ENCODE results near the gene IFT27.
"Not testable (repeated sequence)": the region's sequence is repeated elsewhere in the genome, so short reads cannot be mapped to it uniquely, and the experiment has no call there.

Gene IFT27

GRCh38 chr22:36743591-36744412 is 32.1 kb downstream of the IFT27 start:
- no peak for DNase-seq (ENCODE audit: low spot score)

- no peak for DNase-seq (ENCODE audit: low spot score)
Observed at GRCh38 chr22:36743011-36743410, 32.9 kb downstream of the IFT27 start.

GRCh38 chr22:36741968-36742367 is 34.0 kb downstream of the IFT27 start:
- no peak for DNase-seq (ENCODE audit: low spot score)

GRCh38 chr22:36741204-36741793 is 34.6 kb downstream of the IFT27 start:
- no peak for DNase-seq (ENCODE audit: low spot score)

- DNase-seq (ENCODE audit: low spot score) = no peak
Observed at GRCh38 chr22:36740716-36741115, 35.2 kb downstream of the IFT27 start.

GRCh38 chr22:36739185-36739584 is 36.7 kb downstream of the IFT27 start:
- DNase-seq (ENCODE audit: low spot score) = no peak

- DNase-seq (ENCODE audit: low spot score) = no peak
Observed at GRCh38 chr22:36738416-36739020, 37.4 kb downstream of the IFT27 start.

- no peak for DNase-seq (ENCODE audit: low spot score)
Observed at GRCh38 chr22:36737776-36738175, 38.1 kb downstream of the IFT27 start.

GRCh38 chr22:36736701-36737320 is 39.1 kb downstream of the IFT27 start:
- DNase-seq (ENCODE audit: low spot score) = no peak

- DNase-seq (ENCODE audit: low spot score) = no peak
Observed at GRCh38 chr22:36734171-36735058, 41.5 kb downstream of the IFT27 start.

- DNase-seq (ENCODE audit: low spot score) = no peak
Observed at GRCh38 chr22:36733271-36733670, 42.6 kb downstream of the IFT27 start.

- no peak for DNase-seq (ENCODE audit: low spot score)
Observed at GRCh38 chr22:36732609-36733008, 43.3 kb downstream of the IFT27 start.

GRCh38 chr22:36731916-36732315 is 44.0 kb downstream of the IFT27 start:
- DNase-seq (ENCODE audit: low spot score) = no peak

- DNase-seq (ENCODE audit: low spot score) = not testable (repeated sequence)
Observed at GRCh38 chr22:36731321-36731720, 44.6 kb downstream of the IFT27 start.

GRCh38 chr22:36730176-36730858 is 45.6 kb downstream of the IFT27 start:
- no peak for DNase-seq (ENCODE audit: low spot score)

GRCh38 chr22:36729321-36729720 is 46.6 kb downstream of the IFT27 start:
- no peak for DNase-seq (ENCODE audit: low spot score)

- no peak for DNase-seq (ENCODE audit: low spot score)
Observed at GRCh38 chr22:36728505-36728904, 47.4 kb downstream of the IFT27 start.

GRCh38 chr22:36727927-36728488 is 47.9 kb downstream of the IFT27 start:
- DNase-seq (ENCODE audit: low spot score) = no peak

- DNase-seq (ENCODE audit: low spot score) = no peak
Observed at GRCh38 chr22:36727110-36727509, 48.8 kb downstream of the IFT27 start.

GRCh38 chr22:36726007-36726380 is 49.9 kb downstream of the IFT27 start:
- DNase-seq (ENCODE audit: low spot score) = no peak
